HEK293 (cell line): ENCODE data around the gene RTN1.

Experiments used
- CTCF ChIA-PET: fragments of 350-600 bp; formaldehyde crosslinking; extraction: SDS; loops from one replicate; lab custom pipeline; 2021; ENCODE audit warnings: antibody characterized with exemption; lab: Yijun Ruan, JAX
- POLR2A ChIA-PET: fragments of 300-600 bp; formaldehyde crosslinking; extraction: SDS; loops from one replicate; lab custom pipeline; 2020; ENCODE audit warnings: antibody characterized with exemption, inconsistent platforms; lab: Yijun Ruan, JAX
- H3K27ac ChIP-seq: fragments of 200-500 bp; sonication (Bioruptor generic); 2 replicates; pipeline ENCODE4 v1.5.1; 2014; ENCODE audit warnings: low read depth, low read length, control low read depth, inconsistent platforms; ENCODE audit errors: extremely low read depth
- H3K36me3 ChIP-seq, 2 experiments: fragments of 200-500 bp in 1 of 2; sonication (Bioruptor generic) in 1 of 2; 1 replicate in 1 of 2; 2 replicates in 1 of 2; pipeline ENCODE4 v1.5.1; 2014 to 2017; ENCODE audit warnings: inconsistent platforms in 2 of 2, low read length in 2 of 2; ENCODE audit not compliant: control insufficient read depth in 2 of 2, insufficient read depth in 1 of 2
- H3K4me1 ChIP-seq: fragments of 200-500 bp; sonication (Bioruptor generic); 2 replicates; pipeline ENCODE4 v1.5.1; 2014; ENCODE audit warnings: mild to moderate bottlenecking, low read length, inconsistent platforms; ENCODE audit not compliant: control insufficient read depth, insufficient read depth
- H3K4me3 ChIP-seq: 2 replicates; pipeline ENCODE4 v1.5.1; 2011; ENCODE audit warnings: low read depth, mild to moderate bottlenecking, control low read depth, low read length, moderate library complexity
- H3K9me3 ChIP-seq: fragments of 200-500 bp; sonication (Bioruptor generic); 2 replicates; pipeline ENCODE4 v1.5.1; 2014; ENCODE audit warnings: low read depth, low read length, inconsistent platforms; ENCODE audit not compliant: control insufficient read depth, insufficient read depth
- EGR2 ChIP-seq: fragments of 450-650 bp; formaldehyde crosslinking; IDR thresholded peaks from 2 replicates; pipeline ENCODE4 v1.5.1; 2016; ENCODE audit warnings: low read depth, missing biosample characterization, missing genetic modification characterization
- KLF16 ChIP-seq: fragments of 450-650 bp; formaldehyde crosslinking; IDR thresholded peaks from 2 replicates; pipeline ENCODE4 v1.5.1; 2017; ENCODE audit warnings: missing biosample characterization, missing genetic modification characterization
- KLF7 ChIP-seq: fragments of 450-650 bp; formaldehyde crosslinking; IDR thresholded peaks from 2 replicates; pipeline ENCODE4 v1.5.1; 2016; ENCODE audit warnings: missing biosample characterization, missing genetic modification characterization, borderline replicate concordance
- KLF9 ChIP-seq: fragments of 450-650 bp; formaldehyde crosslinking; IDR thresholded peaks from 2 replicates; pipeline ENCODE4 v1.5.1; 2016; ENCODE audit warnings: missing biosample characterization, missing genetic modification characterization, low read depth
- MEIS1 ChIP-seq: sonication (generic); formaldehyde crosslinking; IDR thresholded peaks from 2 replicates; pipeline ENCODE4 v1.8.1; 2022; ENCODE audit warnings: missing genetic modification reagents, mild to moderate bottlenecking, borderline replicate concordance
- SP2 ChIP-seq: fragments of 450-650 bp; formaldehyde crosslinking; IDR thresholded peaks from 2 replicates; pipeline ENCODE4 v1.5.1; 2016; ENCODE audit warnings: missing biosample characterization, missing genetic modification characterization
- ZNF114 ChIP-seq: fragments of 450-650 bp; formaldehyde crosslinking; IDR thresholded peaks from 2 replicates; pipeline ENCODE4 v1.5.0; 2017; ENCODE audit warnings: missing biosample characterization, missing genetic modification characterization
- ZNF16 ChIP-seq: fragments of 450-650 bp; formaldehyde crosslinking; IDR thresholded peaks from 2 replicates; pipeline ENCODE4 v1.5.1; 2016; ENCODE audit warnings: low read depth, missing biosample characterization, missing genetic modification characterization
- ZNF2 ChIP-seq: fragments of 450-650 bp; formaldehyde crosslinking; IDR thresholded peaks from 2 replicates; pipeline ENCODE4 v1.5.1; 2016; ENCODE audit warnings: missing biosample characterization, missing genetic modification characterization
- ZNF350 ChIP-seq: fragments of 450-650 bp; formaldehyde crosslinking; IDR thresholded peaks from 2 replicates; pipeline ENCODE4 v1.5.0; 2017; ENCODE audit warnings: missing biosample characterization, mild to moderate bottlenecking, missing genetic modification characterization
- ZNF394 ChIP-seq: fragments of 450-650 bp; formaldehyde crosslinking; IDR thresholded peaks from 2 replicates; pipeline ENCODE4 v1.5.1; 2016; ENCODE audit warnings: missing biosample characterization, missing genetic modification characterization, mild to moderate bottlenecking, moderate library complexity, borderline replicate concordance
- ZNF521 ChIP-seq: fragments of 450-650 bp; formaldehyde crosslinking; IDR thresholded peaks from 2 replicates; pipeline ENCODE4 v1.5.1; 2017; ENCODE audit warnings: missing biosample characterization, mild to moderate bottlenecking, missing genetic modification characterization
- ZNF544 ChIP-seq: fragments of 450-650 bp; formaldehyde crosslinking; IDR thresholded peaks from 2 replicates; pipeline ENCODE4 v1.5.0; 2017; ENCODE audit warnings: missing biosample characterization, missing genetic modification characterization
- ZNF560 ChIP-seq: fragments of 450-650 bp; formaldehyde crosslinking; IDR thresholded peaks from 2 replicates; pipeline ENCODE4 v1.5.1; 2017; ENCODE audit warnings: missing biosample characterization, missing genetic modification characterization, borderline replicate concordance
- TF ChIP-seq, protein P1 (sequence below): fragments of 450-650 bp; formaldehyde crosslinking; IDR thresholded peaks from 2 replicates; pipeline ENCODE4 v1.5.1; 2016; ENCODE audit warnings: missing biosample characterization, missing genetic modification characterization, borderline replicate concordance
- TF ChIP-seq, protein P2 (sequence below): fragments of 450-650 bp; formaldehyde crosslinking; IDR thresholded peaks from 2 replicates; pipeline ENCODE4 v1.5.1; 2016; ENCODE audit warnings: missing biosample characterization, missing genetic modification characterization
- TF ChIP-seq, protein P3 (sequence below): fragments of 450-650 bp; formaldehyde crosslinking; IDR thresholded peaks from 2 replicates; pipeline ENCODE4 v1.5.0; 2017; ENCODE audit warnings: missing biosample characterization, missing genetic modification characterization, borderline replicate concordance
- TF ChIP-seq, protein P4 (sequence below): fragments of 450-650 bp; formaldehyde crosslinking; IDR thresholded peaks from 2 replicates; pipeline ENCODE4 v1.5.1; 2016; ENCODE audit warnings: missing biosample characterization, missing genetic modification characterization, low read depth

RTN1 gene

DNA sequence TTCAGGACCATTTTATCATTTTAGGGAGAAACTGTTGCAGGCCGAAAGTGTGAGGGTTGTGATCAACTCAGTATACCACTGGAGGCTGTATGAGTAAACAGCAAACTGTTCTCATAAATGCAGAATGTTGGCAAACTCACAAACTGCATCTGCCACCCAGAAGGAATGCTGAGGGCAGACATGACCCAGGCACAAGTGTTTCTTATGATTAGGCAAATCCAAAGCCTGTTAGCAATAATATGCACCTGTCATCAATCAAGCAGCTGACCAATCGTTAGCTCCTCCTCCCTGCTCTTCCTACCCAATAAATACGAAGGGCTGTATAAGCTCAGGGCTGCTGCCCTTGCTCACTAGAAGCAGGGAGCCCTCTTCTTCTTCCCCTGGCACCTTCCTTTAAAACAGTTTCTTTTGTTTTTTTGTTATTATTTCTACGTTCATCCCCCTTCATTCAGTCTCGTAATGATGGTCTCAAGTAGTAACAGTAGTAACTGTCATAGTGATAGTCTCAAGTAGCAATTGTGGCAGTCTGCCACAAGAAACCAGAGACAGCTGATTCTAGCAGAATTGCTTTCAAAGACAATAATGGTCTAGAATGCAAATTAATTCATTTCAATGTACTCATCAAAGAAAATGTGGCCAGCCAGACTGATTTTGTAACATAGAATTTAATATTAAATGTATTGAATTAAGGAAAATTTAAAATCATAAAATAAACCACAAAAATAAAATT, 278.8 kb downstream of the RTN1 start:
- TF ChIP-seq ZNF544 (no peak), ZNF521 (tag by site-specific recombination) (no peak), MEIS1 (CRISPR knock-in tag) (no peak), KLF9 (no peak), SP2 (no peak), EGR2 (tag by site-specific recombination) (no peak)
- Histone ChIP-seq H3K4me3 (no peak overlapping the region), H3K9me3 (no peaks in the 10 kb centered on the region), H3K4me1 (no peaks in the 10 kb centered on the region), H3K36me3 (no peaks in the 10 kb centered on the region), H3K27ac (no peak overlapping the region)
- CTCF ChIA-PET: no interaction called here
- POLR2A ChIA-PET: no interaction called here

DNA sequence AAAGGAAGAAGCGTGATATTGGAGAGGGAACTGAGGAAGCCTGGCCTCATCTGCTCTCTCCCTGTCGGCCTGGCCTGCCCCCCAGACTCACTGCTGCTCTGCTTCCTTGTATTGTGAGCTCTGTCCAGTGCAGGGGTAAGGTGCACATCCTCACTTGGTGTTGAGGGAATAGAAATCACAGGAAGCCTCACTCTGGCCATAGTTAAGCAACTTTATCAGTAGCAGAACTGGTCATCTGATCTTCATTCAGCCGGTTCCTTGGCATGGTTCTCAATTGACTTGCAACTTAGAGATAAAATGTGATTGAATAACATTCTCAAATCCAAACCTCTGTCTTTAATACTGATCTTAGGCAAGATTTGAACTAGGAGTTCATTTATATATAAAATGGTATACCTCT, 282.5 kb downstream of the RTN1 start:
- H3K4me3 ChIP-seq: no peak overlapping the region
- no peak overlapping the region for H3K27ac ChIP-seq
- H3K9me3 ChIP-seq: no peaks in the 10 kb centered on the region
- peaks cover 11% of the 10 kb centered on the region for H3K4me1 ChIP-seq
- TF ChIP-seq ZNF16 (tag by site-specific recombination) (no peak), EGR2 (tag by site-specific recombination) (no peak), ZNF394 (tag by site-specific recombination) (no peak)
- TF ChIP-seq, protein P1, sequence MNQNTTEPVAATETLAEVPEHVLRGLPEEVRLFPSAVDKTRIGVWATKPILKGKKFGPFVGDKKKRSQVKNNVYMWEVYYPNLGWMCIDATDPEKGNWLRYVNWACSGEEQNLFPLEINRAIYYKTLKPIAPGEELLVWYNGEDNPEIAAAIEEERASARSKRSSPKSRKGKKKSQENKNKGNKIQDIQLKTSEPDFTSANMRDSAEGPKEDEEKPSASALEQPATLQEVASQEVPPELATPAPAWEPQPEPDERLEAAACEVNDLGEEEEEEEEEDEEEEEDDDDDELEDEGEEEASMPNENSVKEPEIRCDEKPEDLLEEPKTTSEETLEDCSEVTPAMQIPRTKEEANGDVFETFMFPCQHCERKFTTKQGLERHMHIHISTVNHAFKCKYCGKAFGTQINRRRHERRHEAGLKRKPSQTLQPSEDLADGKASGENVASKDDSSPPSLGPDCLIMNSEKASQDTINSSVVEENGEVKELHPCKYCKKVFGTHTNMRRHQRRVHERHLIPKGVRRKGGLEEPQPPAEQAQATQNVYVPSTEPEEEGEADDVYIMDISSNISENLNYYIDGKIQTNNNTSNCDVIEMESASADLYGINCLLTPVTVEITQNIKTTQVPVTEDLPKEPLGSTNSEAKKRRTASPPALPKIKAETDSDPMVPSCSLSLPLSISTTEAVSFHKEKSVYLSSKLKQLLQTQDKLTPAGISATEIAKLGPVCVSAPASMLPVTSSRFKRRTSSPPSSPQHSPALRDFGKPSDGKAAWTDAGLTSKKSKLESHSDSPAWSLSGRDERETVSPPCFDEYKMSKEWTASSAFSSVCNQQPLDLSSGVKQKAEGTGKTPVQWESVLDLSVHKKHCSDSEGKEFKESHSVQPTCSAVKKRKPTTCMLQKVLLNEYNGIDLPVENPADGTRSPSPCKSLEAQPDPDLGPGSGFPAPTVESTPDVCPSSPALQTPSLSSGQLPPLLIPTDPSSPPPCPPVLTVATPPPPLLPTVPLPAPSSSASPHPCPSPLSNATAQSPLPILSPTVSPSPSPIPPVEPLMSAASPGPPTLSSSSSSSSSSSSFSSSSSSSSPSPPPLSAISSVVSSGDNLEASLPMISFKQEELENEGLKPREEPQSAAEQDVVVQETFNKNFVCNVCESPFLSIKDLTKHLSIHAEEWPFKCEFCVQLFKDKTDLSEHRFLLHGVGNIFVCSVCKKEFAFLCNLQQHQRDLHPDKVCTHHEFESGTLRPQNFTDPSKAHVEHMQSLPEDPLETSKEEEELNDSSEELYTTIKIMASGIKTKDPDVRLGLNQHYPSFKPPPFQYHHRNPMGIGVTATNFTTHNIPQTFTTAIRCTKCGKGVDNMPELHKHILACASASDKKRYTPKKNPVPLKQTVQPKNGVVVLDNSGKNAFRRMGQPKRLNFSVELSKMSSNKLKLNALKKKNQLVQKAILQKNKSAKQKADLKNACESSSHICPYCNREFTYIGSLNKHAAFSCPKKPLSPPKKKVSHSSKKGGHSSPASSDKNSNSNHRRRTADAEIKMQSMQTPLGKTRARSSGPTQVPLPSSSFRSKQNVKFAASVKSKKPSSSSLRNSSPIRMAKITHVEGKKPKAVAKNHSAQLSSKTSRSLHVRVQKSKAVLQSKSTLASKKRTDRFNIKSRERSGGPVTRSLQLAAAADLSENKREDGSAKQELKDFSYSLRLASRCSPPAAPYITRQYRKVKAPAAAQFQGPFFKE (tag by site-specific recombination): no peak
- TF ChIP-seq, protein P2, sequence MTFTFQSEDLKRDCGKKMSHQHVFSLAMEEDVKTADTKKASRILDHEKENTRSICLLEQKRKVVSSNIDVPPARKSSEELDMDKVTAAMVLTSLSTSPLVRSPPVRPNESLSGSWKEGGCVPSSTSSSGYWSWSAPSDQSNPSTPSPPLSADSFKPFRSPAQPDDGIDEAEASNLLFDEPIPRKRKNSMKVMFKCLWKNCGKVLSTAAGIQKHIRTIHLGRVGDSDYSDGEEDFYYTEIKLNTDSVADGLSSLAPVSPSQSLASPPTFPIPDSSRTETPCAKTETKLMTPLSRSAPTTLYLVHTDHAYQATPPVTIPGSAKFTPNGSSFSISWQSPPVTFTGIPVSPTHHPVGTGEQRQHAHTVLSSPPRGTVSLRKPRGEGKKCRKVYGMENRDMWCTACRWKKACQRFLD: no peak
- CTCF ChIA-PET: no interaction called here
- no peaks in the 10 kb centered on the region for H3K36me3 ChIP-seq
- POLR2A ChIA-PET: no interaction called here

DNA sequence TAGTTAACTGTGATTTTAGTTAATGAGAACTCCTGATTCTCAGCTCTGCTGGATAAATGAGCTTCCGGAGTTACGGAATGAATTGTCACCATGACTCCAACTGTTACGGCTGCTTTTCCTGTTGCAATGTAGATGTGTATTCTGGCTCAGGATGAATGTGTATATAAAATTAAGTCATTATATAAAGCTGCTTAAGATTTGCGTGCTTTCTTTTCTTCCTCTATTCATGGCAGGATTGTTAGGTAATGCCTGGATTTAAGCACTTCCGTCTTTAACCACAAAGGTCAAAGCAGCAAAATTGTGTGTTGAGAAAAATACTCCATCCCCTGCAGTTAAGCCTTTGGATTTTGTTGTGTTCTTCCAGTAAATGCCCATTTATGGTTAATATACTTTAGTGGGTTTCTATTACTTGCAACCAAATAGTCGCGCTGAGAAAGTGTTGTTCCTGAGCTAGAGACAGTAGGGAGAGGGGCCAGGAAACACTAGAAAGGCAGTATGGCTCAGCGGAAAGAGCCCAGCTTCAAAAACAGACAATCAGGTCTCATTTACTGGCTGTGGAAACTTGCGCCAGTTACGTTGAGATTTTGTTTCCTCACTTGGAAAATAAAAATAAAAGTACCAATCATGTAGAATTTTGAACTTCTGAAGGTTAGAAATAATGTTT, 284.6 kb downstream of the RTN1 start:
- no peaks in the 10 kb centered on the region for H3K9me3 ChIP-seq
- no peak overlapping the region for H3K4me3 ChIP-seq
- H3K4me1 ChIP-seq: peaks cover 11% of the 10 kb centered on the region
- H3K27ac ChIP-seq: no peak overlapping the region
- ChIA-PET CTCF (interaction anchor here (0.6 to 2.2 kb wide), 3 partner anchors 9 to 224 kb away, joined by 4 to 13 read pairs (median 4); partner anchors contain the start of gene CCDC175), POLR2A (no interaction called here)
- no peaks in the 10 kb centered on the region for H3K36me3 ChIP-seq
- no peak for TF ChIP-seq ZNF2
- no peak for TF ChIP-seq ZNF114 (tag by site-specific recombination)
- TF ChIP-seq KLF7 (tag by site-specific recombination): no peak
- TF ChIP-seq ZNF350 (tag by site-specific recombination): no peak
- no peak for TF ChIP-seq ZNF560 (tag by site-specific recombination)
- TF ChIP-seq KLF16: no peak
- TF ChIP-seq, protein P3, sequence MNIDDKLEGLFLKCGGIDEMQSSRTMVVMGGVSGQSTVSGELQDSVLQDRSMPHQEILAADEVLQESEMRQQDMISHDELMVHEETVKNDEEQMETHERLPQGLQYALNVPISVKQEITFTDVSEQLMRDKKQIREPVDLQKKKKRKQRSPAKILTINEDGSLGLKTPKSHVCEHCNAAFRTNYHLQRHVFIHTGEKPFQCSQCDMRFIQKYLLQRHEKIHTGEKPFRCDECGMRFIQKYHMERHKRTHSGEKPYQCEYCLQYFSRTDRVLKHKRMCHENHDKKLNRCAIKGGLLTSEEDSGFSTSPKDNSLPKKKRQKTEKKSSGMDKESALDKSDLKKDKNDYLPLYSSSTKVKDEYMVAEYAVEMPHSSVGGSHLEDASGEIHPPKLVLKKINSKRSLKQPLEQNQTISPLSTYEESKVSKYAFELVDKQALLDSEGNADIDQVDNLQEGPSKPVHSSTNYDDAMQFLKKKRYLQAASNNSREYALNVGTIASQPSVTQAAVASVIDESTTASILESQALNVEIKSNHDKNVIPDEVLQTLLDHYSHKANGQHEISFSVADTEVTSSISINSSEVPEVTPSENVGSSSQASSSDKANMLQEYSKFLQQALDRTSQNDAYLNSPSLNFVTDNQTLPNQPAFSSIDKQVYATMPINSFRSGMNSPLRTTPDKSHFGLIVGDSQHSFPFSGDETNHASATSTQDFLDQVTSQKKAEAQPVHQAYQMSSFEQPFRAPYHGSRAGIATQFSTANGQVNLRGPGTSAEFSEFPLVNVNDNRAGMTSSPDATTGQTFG (tag by site-specific recombination): no peak
- TF ChIP-seq, protein P4, sequence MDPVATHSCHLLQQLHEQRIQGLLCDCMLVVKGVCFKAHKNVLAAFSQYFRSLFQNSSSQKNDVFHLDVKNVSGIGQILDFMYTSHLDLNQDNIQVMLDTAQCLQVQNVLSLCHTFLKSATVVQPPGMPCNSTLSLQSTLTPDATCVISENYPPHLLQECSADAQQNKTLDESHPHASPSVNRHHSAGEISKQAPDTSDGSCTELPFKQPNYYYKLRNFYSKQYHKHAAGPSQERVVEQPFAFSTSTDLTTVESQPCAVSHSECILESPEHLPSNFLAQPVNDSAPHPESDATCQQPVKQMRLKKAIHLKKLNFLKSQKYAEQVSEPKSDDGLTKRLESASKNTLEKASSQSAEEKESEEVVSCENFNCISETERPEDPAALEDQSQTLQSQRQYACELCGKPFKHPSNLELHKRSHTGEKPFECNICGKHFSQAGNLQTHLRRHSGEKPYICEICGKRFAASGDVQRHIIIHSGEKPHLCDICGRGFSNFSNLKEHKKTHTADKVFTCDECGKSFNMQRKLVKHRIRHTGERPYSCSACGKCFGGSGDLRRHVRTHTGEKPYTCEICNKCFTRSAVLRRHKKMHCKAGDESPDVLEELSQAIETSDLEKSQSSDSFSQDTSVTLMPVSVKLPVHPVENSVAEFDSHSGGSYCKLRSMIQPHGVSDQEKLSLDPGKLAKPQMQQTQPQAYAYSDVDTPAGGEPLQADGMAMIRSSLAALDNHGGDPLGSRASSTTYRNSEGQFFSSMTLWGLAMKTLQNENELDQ: no peak
- TF ChIP-seq ZNF544: no peak
